A549 (cell line): ENCODE measurements around the gene ATP13A2. TPM values are rescaled to one million over a fixed set of nuclear protein-coding genes. Genes with fewer than 3 reads are reported as not detected.

Source experiments
- ATAC-seq, 2 experiments: fragments of 200-7000 bp in 1 of 2; fragments of >200 bp in 1 of 2; cut with Nextera tagmentation in 1 of 2; cut with Tn5 transposase in 1 of 2; 3 replicates each; pipeline versions ENCODE4 v1.8.0 to v1.9.1; 2018 to 2020; ENCODE audit warnings: mild to moderate bottlenecking in 1 of 2, moderate library complexity in 1 of 2
- CTCF ChIA-PET: fragments of 300-600 bp; sonication (Branson Sonifier 250); formaldehyde crosslinking; extraction: SDS; loops from one replicate; lab custom pipeline; 2021; ENCODE audit warnings: antibody characterized with exemption, inconsistent platforms; lab: Yijun Ruan, JAX
- POLR2A ChIA-PET: fragments of 350-600 bp; formaldehyde crosslinking; extraction: SDS; loops from one replicate; lab custom pipeline; 2021; ENCODE audit warnings: antibody characterized with exemption, inconsistent platforms; lab: Yijun Ruan, JAX
- DNase-seq, 2 experiments: peaks; one replicate each; pipeline versions ENCODE4 v3.0.0 to v3.0.0-alpha.2; 2011 to 2016; ENCODE audit warnings: low read depth in 1 of 2, low spot score in 1 of 2
- FAIRE-seq: peaks from 2 replicates; lab custom pipeline; 2011; peaks lifted over from hg19 to GRCh38; lab: Jason Lieb, UNC
- H3K27ac ChIP-seq, 2 experiments: fragments of >200 bp; sonication (Bioruptor Twin); formaldehyde crosslinking; 3 replicates each; pipeline ENCODE4 v1.5.1; 2016 to 2017
- H3K4me1 ChIP-seq: fragments of >200 bp; sonication (Bioruptor Twin); formaldehyde crosslinking; 3 replicates; pipeline ENCODE4 v1.6.1; 2016
- H3K4me2 ChIP-seq: fragments of >200 bp; sonication (Bioruptor Twin); formaldehyde crosslinking; 3 replicates; pipeline ENCODE4 v1.6.1; 2016
- H3K4me3 ChIP-seq: fragments of >200 bp; sonication (Bioruptor Twin); formaldehyde crosslinking; 3 replicates; pipeline ENCODE4 v1.5.1; 2016
- H3K9me3 ChIP-seq: fragments of >200 bp; sonication (Bioruptor Twin); formaldehyde crosslinking; 3 replicates; pipeline ENCODE4 v1.6.1; 2016
- CBX2 ChIP-seq: fragments of 200-600 bp; sonication (generic); IDR thresholded peaks from 2 replicates; pipeline ENCODE4 v1.6.1; 2016; ENCODE audit warnings: low read depth, mild to moderate bottlenecking, borderline replicate concordance
- E2F6 ChIP-seq: IDR thresholded peaks from 2 replicates; pipeline ENCODE4 v1.6.1; 2012; ENCODE audit warnings: low read depth, borderline replicate concordance
- EHMT2 ChIP-seq: fragments of 200-600 bp; sonication (generic); IDR thresholded peaks from 2 replicates; pipeline ENCODE4 v1.6.1; 2016; ENCODE audit warnings: antibody characterized with exemption, low read depth, mild to moderate bottlenecking, moderate library complexity
- ESRRA ChIP-seq: fragments of 150-350 bp; IDR thresholded peaks from 2 replicates; pipeline ENCODE4 v1.6.1; 2014; ENCODE audit warnings: mild to moderate bottlenecking, low read length, borderline replicate concordance
- FOSB ChIP-seq: fragments of 250-450 bp; sonication (Bioruptor Pico); IDR thresholded peaks from 2 replicates; pipeline ENCODE4 v1.5.0; 2020; ENCODE audit warnings: mild to moderate bottlenecking, moderate library complexity
- FOSL2 ChIP-seq, 2 experiments: fragments of 450-650 bp in 1 of 2; fragments of >200 bp in 1 of 2; sonication (Bioruptor Twin) in 1 of 2; formaldehyde crosslinking; IDR thresholded peaks; 2 replicates each; pipeline versions ENCODE4 v1.5.0 to v1.6.1; 2016 to 2020; ENCODE audit warnings: mild to moderate bottlenecking in 1 of 2, moderate library complexity in 1 of 2
- FOXS1 ChIP-seq: fragments of 250-450 bp; sonication (Bioruptor Pico); IDR thresholded peaks from 2 replicates; pipeline ENCODE4 v1.5.0; 2020; ENCODE audit warnings: mild to moderate bottlenecking, moderate library complexity
- GATA3 ChIP-seq: IDR thresholded peaks from 2 replicates; pipeline ENCODE4 v1.6.1; 2012; ENCODE audit warnings: borderline replicate concordance
- HES2 ChIP-seq: fragments of >200 bp; sonication (Bioruptor Twin); formaldehyde crosslinking; IDR thresholded peaks from 2 replicates; pipeline ENCODE4 v1.6.1; 2016
- HMGXB4 ChIP-seq: fragments of 250-450 bp; sonication (Bioruptor Pico); IDR thresholded peaks from 2 replicates; pipeline ENCODE4 v1.5.0; 2021; ENCODE audit warnings: mild to moderate bottlenecking, moderate library complexity, borderline replicate concordance
- HOXB5 ChIP-seq: fragments of 250-450 bp; sonication (Bioruptor Pico); IDR thresholded peaks from 2 replicates; pipeline ENCODE4 v1.5.0; 2020; ENCODE audit warnings: mild to moderate bottlenecking, moderate library complexity
- JUN ChIP-seq, 2 experiments: fragments of >200 bp; sonication (Bioruptor Twin); formaldehyde crosslinking; IDR thresholded peaks; 2 replicates in 1 of 2; 3 replicates in 1 of 2; pipeline ENCODE4 v1.6.1; 2016 to 2017
- KDM1A ChIP-seq: fragments of 200-600 bp; sonication (generic); IDR thresholded peaks from 2 replicates; pipeline ENCODE4 v1.6.1; 2016; ENCODE audit warnings: low read depth, mild to moderate bottlenecking
- MAFK ChIP-seq: fragments of 450-650 bp; IDR thresholded peaks from 2 replicates; pipeline ENCODE4 v1.6.1; 2014; ENCODE audit not compliant: partially characterized antibody
- MYC ChIP-seq: IDR thresholded peaks from 2 replicates; pipeline ENCODE4 v1.6.1; 2012; ENCODE audit warnings: mild to moderate bottlenecking, inconsistent platforms, low read length, improper control_type of control experiment, borderline replicate concordance
- NFE2L2 ChIP-seq: fragments of 150-350 bp; conservative IDR thresholded peaks from 2 replicates; pipeline ENCODE4 v1.6.1; 2014; ENCODE audit warnings: low read length
- NR3C1 ChIP-seq: fragments of >200 bp; sonication (Bioruptor Twin); formaldehyde crosslinking; IDR thresholded peaks from 3 replicates; pipeline ENCODE4 v1.6.1; 2017
- PHF8 ChIP-seq: fragments of 200-600 bp; sonication (generic); IDR thresholded peaks from 2 replicates; pipeline ENCODE4 v1.6.1; 2016; ENCODE audit warnings: low read depth, mild to moderate bottlenecking, antibody characterized with exemption, moderate library complexity, borderline replicate concordance
- POLR2AphosphoS2 ChIP-seq: conservative IDR thresholded peaks from 2 replicates; pipeline ENCODE4 v1.6.1; 2012; ENCODE audit warnings: low read length, improper control_type of control experiment, inconsistent platforms
- RAD21 ChIP-seq, 2 experiments: fragments of >200 bp in 1 of 2; sonication (Bioruptor Twin) in 1 of 2; formaldehyde crosslinking in 1 of 2; IDR thresholded peaks in 1 of 2; conservative IDR thresholded peaks in 1 of 2; 2 replicates in 1 of 2; 3 replicates in 1 of 2; pipeline ENCODE4 v1.6.1; 2012 to 2018; ENCODE audit warnings: inconsistent platforms in 1 of 2
- RCOR1 ChIP-seq: fragments of 150-350 bp; IDR thresholded peaks from 2 replicates; pipeline ENCODE4 v1.6.1; 2014; ENCODE audit warnings: antibody characterized with exemption, low read length, low read depth
- RFX5 ChIP-seq: fragments of 450-650 bp; IDR thresholded peaks from 2 replicates; pipeline ENCODE4 v1.7.1; 2014; ENCODE audit warnings: antibody characterized with exemption, mild to moderate bottlenecking, moderate library complexity
- RNF2 ChIP-seq: fragments of 200-600 bp; sonication (generic); IDR thresholded peaks from 2 replicates; pipeline ENCODE4 v1.6.1; 2016; ENCODE audit warnings: low read depth, mild to moderate bottlenecking, antibody characterized with exemption, moderate library complexity, borderline replicate concordance
- SREBF2 ChIP-seq: fragments of 450-650 bp; IDR thresholded peaks from 2 replicates; pipeline ENCODE4 v1.6.1; 2014; ENCODE audit warnings: mild to moderate bottlenecking, moderate library complexity
- TFCP2L1 ChIP-seq: fragments of 250-450 bp; sonication (Bioruptor Pico); IDR thresholded peaks from 2 replicates; pipeline ENCODE4 v1.5.0; 2021; ENCODE audit warnings: mild to moderate bottlenecking
- ZC3H11A ChIP-seq: fragments of 450-650 bp; IDR thresholded peaks from 2 replicates; pipeline ENCODE4 v1.6.1; 2014; ENCODE audit warnings: antibody characterized with exemption, mild to moderate bottlenecking
- ZNF302 ChIP-seq: fragments of 250-450 bp; sonication (Bioruptor Pico); IDR thresholded peaks from 2 replicates; pipeline ENCODE4 v1.9.0; 2021; ENCODE audit warnings: inconsistent platforms, mild to moderate bottlenecking, moderate library complexity
- ZSCAN20 ChIP-seq: fragments of 250-450 bp; sonication (Bioruptor Pico); IDR thresholded peaks from 2 replicates; pipeline ENCODE4 v1.8.0; 2022; ENCODE audit warnings: mild to moderate bottlenecking, moderate library complexity
- whole genome bisulfite sequencing: methylation state at CpG from one replicate; pipeline ENCODE4 v1.1.6; 2017; ENCODE audit errors: missing lambda C conversion rate; 5-methylcytosine and 5-hydroxymethylcytosine counted together
- polyA plus RNA-seq, 4 experiments: library from polyadenylated mRNA; depleted of rRNA in 3 of 4; stranded (reverse); fragments of >200 nt; fragmentation: RNase III in 1 of 4; extraction: RNeasy Plus Mini Kit Qiagen cat#74134 plus additional on column Dnase treatment in 1 of 4; gene quantifications; 2 replicates in 3 of 4; 3 replicates in 1 of 4; pipeline ENCODE4 v1.2.3, GENCODE V29; 2011 to 2017
- TF ChIP-seq, protein P1 (sequence below): IDR thresholded peaks from 2 replicates; pipeline ENCODE4 v1.6.1; 2012

Gene ATP13A2
- polyA plus RNA-seq, 2 of the 4 experiments (the other 2 are of a cell fraction): 7.9 to 23.1 TPM

GRCh38 chr1:16967095-16967575 is 44.6 kb downstream of the ATP13A2 start:
- Histone ChIP-seq H3K4me1 (peaks cover 19% of the 10 kb centered on the region), H3K4me3 (no peak overlapping the region), H3K27ac (peak overlapping the region; percentile 64 to 85; a peak in 5 of 6 replicates), H3K4me2 (peak overlapping the region; percentile 50), H3K9me3 (no peaks in the 10 kb centered on the region)
- DNase-seq (no peak), FAIRE-seq (no peak), ATAC-seq (peak in 1 of 2 experiments; percentile 32; a peak in 2 of 6 replicates)
- TF ChIP-seq EHMT2 (no peak), HES2 (no peak), RCOR1 (no peak), ZC3H11A (no peak), ESRRA (no peak), MAFK (no peak), TFCP2L1 (CRISPR knock-in tag) (no peak)
- TF ChIP-seq, protein P1, sequence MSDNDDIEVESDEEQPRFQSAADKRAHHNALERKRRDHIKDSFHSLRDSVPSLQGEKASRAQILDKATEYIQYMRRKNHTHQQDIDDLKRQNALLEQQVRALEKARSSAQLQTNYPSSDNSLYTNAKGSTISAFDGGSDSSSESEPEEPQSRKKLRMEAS: no peak
- 70% methylated on average over 4 of the region's 7 CpGs for WGBS
- POLR2A ChIA-PET: no interaction called here
- CTCF ChIA-PET: interaction anchor here (0.8 to 2.0 kb wide), 5 partner anchors 11 to 79 kb away, joined by 3 to 6 read pairs (median 4); no protein-coding TSS in a partner anchor

GRCh38 chr1:16966282-16966681 is 45.4 kb downstream of the ATP13A2 start:
- Histone ChIP-seq H3K4me2 (no peak overlapping the region), H3K27ac (peak overlapping the region; percentile 60 to 85; a peak in 5 of 6 replicates), H3K4me3 (no peak overlapping the region), H3K4me1 (peaks cover 22% of the 10 kb centered on the region), H3K9me3 (no peaks in the 10 kb centered on the region)
- ChIA-PET CTCF (interaction anchor here (0.6 to 2.0 kb wide), 4 partner anchors 10 to 80 kb away, joined by 3 to 6 read pairs (median 4); no protein-coding TSS in a partner anchor), POLR2A (no interaction called here)
- WGBS: 96% methylated on average over 11 of the region's 22 CpGs
- no peak for FAIRE-seq
- ATAC-seq: no peak
- TF ChIP-seq SREBF2: no peak
- no peak for TF ChIP-seq EHMT2
- TF ChIP-seq RFX5: no peak
- TF ChIP-seq HOXB5 (CRISPR knock-in tag): no peak
- TF ChIP-seq TFCP2L1 (CRISPR knock-in tag): no peak
- TF ChIP-seq NFE2L2: no peak
- TF ChIP-seq CBX2: no peak
- no peak for TF ChIP-seq ZNF302
- TF ChIP-seq ZSCAN20 (CRISPR knock-in tag): no peak
- TF ChIP-seq RAD21 (conservative IDR thresholded peaks at IDR 0.05 in 1 of 2, IDR thresholded peaks at IDR 0.05 in 1 of 2): no peak
- no peak for TF ChIP-seq JUN (IDR thresholded peaks at IDR 0.05)
- DNase-seq: no peak

DNA sequence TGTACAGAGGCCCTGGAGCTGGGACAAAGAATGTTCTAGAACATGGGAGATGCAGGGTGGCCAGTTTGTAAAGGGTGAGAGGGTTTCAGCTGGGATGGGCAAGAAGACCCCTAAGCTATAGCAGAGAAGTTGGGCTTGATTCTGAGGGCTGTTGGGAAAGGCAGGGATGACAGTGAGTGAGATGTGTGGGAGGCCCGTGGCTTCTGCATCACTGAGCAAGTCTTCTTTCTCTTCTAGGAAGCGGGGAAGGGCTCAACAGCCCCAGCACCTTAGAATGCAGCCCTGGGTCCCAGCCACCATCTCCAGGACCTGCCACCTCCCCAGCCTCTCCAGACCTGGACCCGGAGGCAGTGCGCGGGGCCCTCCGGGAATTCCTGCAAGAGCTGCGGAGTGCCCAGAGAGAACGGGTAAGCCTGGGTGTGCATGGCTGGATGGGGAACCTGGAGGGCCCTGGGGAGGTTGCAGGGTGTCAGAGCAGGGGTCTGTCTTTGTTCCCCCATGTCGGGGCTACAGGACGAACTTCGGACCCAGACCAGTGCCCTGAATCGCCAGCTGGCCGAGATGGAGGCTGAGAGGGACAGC is 46.2 kb downstream of the ATP13A2 start:
- no peak for DNase-seq
- CTCF ChIA-PET: interaction anchor here (1.9 to 2.9 kb wide), 3 partner anchors 14 to 48 kb away, joined by 6 to 12 read pairs (median 6); no protein-coding TSS in a partner anchor
- H3K4me2 ChIP-seq: no peak overlapping the region
- POLR2A ChIA-PET: no interaction called here
- no peak overlapping the region for H3K4me3 ChIP-seq
- TF ChIP-seq E2F6 (no peak), MYC (no peak), POLR2AphosphoS2 (no peak), FOSL2 (IDR thresholded peaks at IDR 0.05) (no peak), FOSL2 (CRISPR knock-in tag; IDR thresholded peaks at IDR 0.05) (no peak), HMGXB4 (CRISPR knock-in tag) (no peak), ZSCAN20 (CRISPR knock-in tag) (no peak), NR3C1 (no peak), GATA3 (no peak), NFE2L2 (no peak), RNF2 (no peak), FOSB (CRISPR knock-in tag) (no peak), HES2 (no peak), MAFK (no peak), KDM1A (no peak), PHF8 (no peak), FOXS1 (CRISPR knock-in tag) (no peak), ZNF302 (no peak)
- no peak for ATAC-seq
- peak overlapping the region in 1 of 2 experiments; percentile 85; a peak in 1 of 6 replicates for H3K27ac ChIP-seq
- FAIRE-seq: no peak
- H3K9me3 ChIP-seq: no peaks in the 10 kb centered on the region
- peaks cover 24% of the 10 kb centered on the region for H3K4me1 ChIP-seq
- 100% methylated on average over 3 of the region's 13 CpGs for WGBS
